Measurements from ENCODE around the gene LIPH.
"Not testable (repeated sequence)": the region's sequence is repeated elsewhere in the genome, so short reads cannot be mapped to it uniquely, and the experiment has no call there.

The LIPH gene

DNA sequence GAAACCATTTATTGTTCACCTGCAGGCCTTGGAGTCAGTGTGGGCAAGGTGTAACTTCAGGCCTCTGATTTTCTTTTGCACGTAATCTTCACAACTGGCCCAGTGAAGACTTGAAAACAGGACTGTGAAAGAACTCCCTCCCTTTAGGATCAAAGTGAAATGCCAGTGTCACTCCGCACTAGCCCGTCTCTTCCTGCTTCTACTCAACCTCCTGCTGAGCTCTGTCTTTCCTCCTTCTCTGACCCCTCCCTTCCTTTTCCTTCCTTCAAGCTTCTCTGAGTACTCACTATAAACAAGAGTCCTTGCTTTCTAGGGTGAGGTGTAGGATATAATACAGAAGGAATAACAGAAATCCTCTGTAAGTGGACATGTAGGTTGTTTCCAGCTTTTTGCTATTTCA lies 82.1 kb downstream of the LIPH start:
- Histone ChIP-seq H3K27me3 (ENCODE audit: insufficient read depth, low read length, poor library complexity) (no peaks in the 10 kb centered on the region), H3K4me2 (ENCODE audit: insufficient read depth, low read length) (no peak overlapping the region), H2AFZ (ENCODE audit: low read depth, low read length) (no peak overlapping the region), H4K20me1 (ENCODE audit: insufficient read depth, low read length) (no peaks in the 10 kb centered on the region), H3K79me2 (ENCODE audit: insufficient read depth, low read length) (no peaks in the 10 kb centered on the region), H3K4me1 (ENCODE audit: insufficient read depth, low read length) (no peaks in the 10 kb centered on the region), H3K27ac (ENCODE audit: low read length) (no peak overlapping the region), H3K9ac (ENCODE audit: low read depth, low read length) (no peak overlapping the region), H3K9me3 (ENCODE audit: insufficient read depth, low read length, severe bottlenecking) (no peaks in the 10 kb centered on the region), H3K36me3 (ENCODE audit: insufficient read depth, low read length) (no peaks in the 10 kb centered on the region), H3K4me3 (ENCODE audit: low read depth in 1 of 2, low read length in 2 of 2) (no peak overlapping the region)
- DNase-seq (no peak), ATAC-seq (ENCODE audit: insufficient read depth, low read depth) (no peak)
- no peak for TF ChIP-seq EZH2 (IDR thresholded peaks at IDR 0.05; ENCODE audit: borderline replicate concordance, low read depth, low read length, severe bottlenecking)
- TF ChIP-seq, protein P1, sequence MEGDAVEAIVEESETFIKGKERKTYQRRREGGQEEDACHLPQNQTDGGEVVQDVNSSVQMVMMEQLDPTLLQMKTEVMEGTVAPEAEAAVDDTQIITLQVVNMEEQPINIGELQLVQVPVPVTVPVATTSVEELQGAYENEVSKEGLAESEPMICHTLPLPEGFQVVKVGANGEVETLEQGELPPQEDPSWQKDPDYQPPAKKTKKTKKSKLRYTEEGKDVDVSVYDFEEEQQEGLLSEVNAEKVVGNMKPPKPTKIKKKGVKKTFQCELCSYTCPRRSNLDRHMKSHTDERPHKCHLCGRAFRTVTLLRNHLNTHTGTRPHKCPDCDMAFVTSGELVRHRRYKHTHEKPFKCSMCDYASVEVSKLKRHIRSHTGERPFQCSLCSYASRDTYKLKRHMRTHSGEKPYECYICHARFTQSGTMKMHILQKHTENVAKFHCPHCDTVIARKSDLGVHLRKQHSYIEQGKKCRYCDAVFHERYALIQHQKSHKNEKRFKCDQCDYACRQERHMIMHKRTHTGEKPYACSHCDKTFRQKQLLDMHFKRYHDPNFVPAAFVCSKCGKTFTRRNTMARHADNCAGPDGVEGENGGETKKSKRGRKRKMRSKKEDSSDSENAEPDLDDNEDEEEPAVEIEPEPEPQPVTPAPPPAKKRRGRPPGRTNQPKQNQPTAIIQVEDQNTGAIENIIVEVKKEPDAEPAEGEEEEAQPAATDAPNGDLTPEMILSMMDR (IDR thresholded peaks at IDR 0.05; ENCODE audit: borderline replicate concordance, extremely low read depth, low read length, poor library complexity, severe bottlenecking), result no peak

DNA sequence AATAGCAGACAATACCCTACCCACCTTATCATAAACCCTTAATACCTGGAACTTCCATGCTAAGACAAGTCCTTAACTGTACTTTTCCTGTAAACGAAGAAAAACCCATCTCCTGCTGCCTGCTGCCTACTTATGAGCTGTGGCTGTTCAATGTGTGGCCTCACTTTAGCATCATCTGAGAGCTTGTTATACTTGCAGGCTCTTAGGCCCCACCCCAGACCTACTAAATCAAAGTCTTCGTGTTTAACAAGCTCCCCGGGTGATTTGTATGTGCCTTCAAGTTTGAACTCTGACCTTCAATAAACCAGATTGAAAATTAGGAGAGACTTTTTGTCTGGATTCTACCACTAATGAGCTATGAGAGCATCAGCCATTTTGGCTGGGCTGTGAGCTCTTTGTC lies 82.8 kb downstream of the LIPH start:
- TF ChIP-seq, protein P1 (IDR thresholded peaks at IDR 0.05; ENCODE audit: borderline replicate concordance, extremely low read depth, low read length, poor library complexity, severe bottlenecking), result no peak
- TF ChIP-seq EZH2 (IDR thresholded peaks at IDR 0.05; ENCODE audit: borderline replicate concordance, low read depth, low read length, severe bottlenecking), result no peak
- no peak for ATAC-seq (ENCODE audit: insufficient read depth, low read depth)
- Histone ChIP-seq H3K9ac (ENCODE audit: low read depth, low read length) (no peak overlapping the region), H3K27ac (ENCODE audit: low read length) (no peak overlapping the region), H3K79me2 (ENCODE audit: insufficient read depth, low read length) (no peaks in the 10 kb centered on the region), H3K4me2 (ENCODE audit: insufficient read depth, low read length) (no peak overlapping the region), H3K36me3 (ENCODE audit: insufficient read depth, low read length) (no peaks in the 10 kb centered on the region), H3K4me1 (ENCODE audit: insufficient read depth, low read length) (no peaks in the 10 kb centered on the region), H3K4me3 (ENCODE audit: low read depth in 1 of 2, low read length in 2 of 2) (no peak overlapping the region), H2AFZ (ENCODE audit: low read depth, low read length) (no peak overlapping the region), H3K27me3 (ENCODE audit: insufficient read depth, low read length, poor library complexity) (no peaks in the 10 kb centered on the region), H3K9me3 (ENCODE audit: insufficient read depth, low read length, severe bottlenecking) (no peaks in the 10 kb centered on the region), H4K20me1 (ENCODE audit: insufficient read depth, low read length) (no peaks in the 10 kb centered on the region)
- DNase-seq, result no peak

DNA sequence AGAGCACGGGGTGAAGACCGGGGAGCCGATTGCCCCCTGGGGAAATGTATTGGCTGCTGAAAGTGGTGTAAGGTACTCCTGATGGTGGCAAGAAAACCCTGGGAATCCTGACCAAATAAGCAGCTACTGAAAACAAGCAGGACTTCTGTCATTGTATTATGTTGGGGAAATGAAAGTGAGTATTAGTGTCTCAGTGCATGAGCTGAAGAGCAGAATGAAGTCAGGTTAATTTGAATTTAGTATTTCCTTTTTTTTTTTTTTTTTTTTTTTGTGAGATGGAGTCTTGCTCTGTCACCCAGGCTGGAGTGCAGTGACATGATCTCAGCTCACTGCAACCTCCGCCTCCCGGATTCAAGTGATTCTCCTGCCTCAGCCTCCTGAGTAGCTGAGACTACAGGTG lies 86.3 kb downstream of the LIPH start:
- DNase-seq; H3K4me1 ChIP-seq (ENCODE audit: insufficient read depth, low read length); H3K4me3 ChIP-seq (ENCODE audit: low read depth in 1 of 2, low read length in 2 of 2); H4K20me1 ChIP-seq (ENCODE audit: insufficient read depth, low read length); H3K79me2 ChIP-seq (ENCODE audit: insufficient read depth, low read length); H3K4me2 ChIP-seq (ENCODE audit: insufficient read depth, low read length); H3K27ac ChIP-seq (ENCODE audit: low read length); ATAC-seq (ENCODE audit: insufficient read depth, low read depth); H3K9me3 ChIP-seq (ENCODE audit: insufficient read depth, low read length, severe bottlenecking); H3K27me3 ChIP-seq (ENCODE audit: insufficient read depth, low read length, poor library complexity); H3K36me3 ChIP-seq (ENCODE audit: insufficient read depth, low read length); H3K9ac ChIP-seq (ENCODE audit: low read depth, low read length); H2AFZ ChIP-seq (ENCODE audit: low read depth, low read length): not testable (repeated sequence)

DNA sequence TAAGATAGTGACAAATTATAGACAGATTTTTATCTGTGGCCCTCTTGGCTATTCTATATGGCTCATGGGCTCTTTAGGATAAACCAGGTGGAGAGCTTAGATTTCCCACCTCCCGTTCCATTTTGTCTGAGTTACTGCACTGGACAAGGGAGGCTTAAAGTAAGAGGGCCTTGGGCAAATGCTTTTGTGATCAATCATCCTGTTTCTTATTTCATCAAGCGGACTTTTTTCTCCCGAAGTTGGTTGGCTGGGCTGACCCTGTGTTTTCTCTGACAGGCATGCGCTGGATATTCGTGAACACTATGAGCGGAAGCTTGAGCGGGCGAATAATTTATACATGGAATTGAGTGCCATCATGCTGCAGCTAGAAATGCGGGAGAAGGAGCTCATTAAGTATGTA lies 86.9 kb downstream of the LIPH start:
- ATAC-seq (ENCODE audit: insufficient read depth, low read depth) (no peak), DNase-seq (no peak)
- Histone ChIP-seq H3K79me2 (ENCODE audit: insufficient read depth, low read length) (no peaks in the 10 kb centered on the region), H3K4me1 (ENCODE audit: insufficient read depth, low read length) (no peaks in the 10 kb centered on the region), H4K20me1 (ENCODE audit: insufficient read depth, low read length) (no peaks in the 10 kb centered on the region), H3K4me2 (ENCODE audit: insufficient read depth, low read length) (no peak overlapping the region), H3K4me3 (ENCODE audit: low read depth in 1 of 2, low read length in 2 of 2) (no peak overlapping the region), H2AFZ (ENCODE audit: low read depth, low read length) (no peak overlapping the region), H3K9me3 (ENCODE audit: insufficient read depth, low read length, severe bottlenecking) (no peaks in the 10 kb centered on the region), H3K27me3 (ENCODE audit: insufficient read depth, low read length, poor library complexity) (no peaks in the 10 kb centered on the region), H3K36me3 (ENCODE audit: insufficient read depth, low read length) (no peaks in the 10 kb centered on the region), H3K9ac (ENCODE audit: low read depth, low read length) (no peak overlapping the region), H3K27ac (ENCODE audit: low read length) (no peak overlapping the region)
- no peak for TF ChIP-seq EZH2 (IDR thresholded peaks at IDR 0.05; ENCODE audit: borderline replicate concordance, low read depth, low read length, severe bottlenecking)
- TF ChIP-seq, protein P1 (IDR thresholded peaks at IDR 0.05; ENCODE audit: borderline replicate concordance, extremely low read depth, low read length, poor library complexity, severe bottlenecking), result no peak
